T-helper 1 cell (primary cell): Measurements from ENCODE around the gene ZNF18.
"Not testable (repeated sequence)": the region's sequence is repeated elsewhere in the genome, so short reads cannot be mapped to it uniquely, and the experiment has no call there.

Experiments
- DNase-seq, 5 donors: peaks; one replicate each; pipeline ENCODE4 v3.0.0-alpha.2; 2012 to 2020

Gene ZNF18

DNA sequence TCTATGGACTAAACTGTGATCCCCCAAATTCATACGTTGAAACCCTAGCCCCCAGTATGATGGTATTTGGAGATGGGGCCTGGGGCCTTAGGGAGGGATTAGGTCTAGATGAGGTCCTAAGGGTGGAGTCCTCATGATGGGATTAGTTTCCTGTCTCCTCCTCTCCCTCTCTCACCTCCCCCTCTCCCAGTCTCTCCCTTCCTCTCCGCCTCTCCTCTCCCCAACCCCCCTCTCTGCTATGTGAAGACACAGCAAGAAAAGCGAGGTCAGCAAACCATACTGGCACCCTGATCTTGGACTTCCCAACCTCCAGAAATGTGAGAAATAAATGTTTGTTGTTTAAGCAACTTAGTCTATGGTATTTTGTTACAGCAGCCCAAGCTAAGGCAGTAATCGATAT lies 15.4 kb downstream of the ZNF18 start:
- DNase-seq: no peak

DNA sequence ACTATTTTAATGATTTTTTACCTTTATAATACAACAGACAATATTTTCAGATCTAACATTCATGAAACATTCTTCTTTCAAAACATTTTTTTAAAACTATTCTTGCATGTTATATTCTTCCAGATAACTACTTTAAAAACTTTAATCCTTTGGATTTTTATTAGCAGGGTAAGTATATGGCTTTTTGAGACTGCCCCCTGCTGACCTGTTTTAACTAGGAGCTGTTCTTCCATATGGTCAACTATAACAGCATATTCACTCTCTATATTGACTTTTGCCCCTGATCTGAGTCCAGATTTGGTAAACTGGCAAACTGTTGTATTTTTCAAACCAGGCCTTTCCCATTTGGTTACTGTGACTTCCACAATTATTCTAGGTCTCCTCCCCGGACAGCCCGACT lies 16.5 kb downstream of the ZNF18 start:
- DNase-seq: no peak

DNA sequence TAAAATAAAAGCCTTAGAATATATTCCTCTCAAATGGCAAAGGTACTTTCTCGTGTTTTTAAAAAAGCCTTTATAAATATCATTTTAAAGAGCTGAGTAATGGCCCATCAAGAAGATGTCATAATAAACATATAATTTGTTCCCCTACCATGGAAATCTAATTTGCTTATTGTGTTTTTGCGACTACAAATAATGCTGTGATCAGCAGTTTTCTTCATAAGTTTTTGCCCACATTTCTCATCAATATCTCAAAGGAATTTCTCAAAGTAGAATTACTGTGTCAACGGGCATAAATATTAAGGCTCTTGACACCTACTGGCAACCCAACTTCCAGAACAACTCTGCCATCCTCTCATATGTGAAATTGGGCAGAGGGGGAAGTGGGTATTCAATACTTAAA lies 17.5 kb downstream of the ZNF18 start:
- no peak for DNase-seq

GRCh38 chr17:11972741-11973140 lies 24.5 kb downstream of the ZNF18 start:
- not testable (repeated sequence) for DNase-seq

GRCh38 chr17:11969565-11969964 lies 27.7 kb downstream of the ZNF18 start:
- no peak for DNase-seq

- no peak for DNase-seq
These were observed 42.3 kb downstream of the ZNF18 start for GRCh38 chr17:11954936-11955335.

GRCh38 chr17:11953924-11954323 lies 43.4 kb downstream of the ZNF18 start:
- no peak for DNase-seq

GRCh38 chr17:11952610-11953009 lies 44.7 kb downstream of the ZNF18 start:
- DNase-seq: no peak

DNA sequence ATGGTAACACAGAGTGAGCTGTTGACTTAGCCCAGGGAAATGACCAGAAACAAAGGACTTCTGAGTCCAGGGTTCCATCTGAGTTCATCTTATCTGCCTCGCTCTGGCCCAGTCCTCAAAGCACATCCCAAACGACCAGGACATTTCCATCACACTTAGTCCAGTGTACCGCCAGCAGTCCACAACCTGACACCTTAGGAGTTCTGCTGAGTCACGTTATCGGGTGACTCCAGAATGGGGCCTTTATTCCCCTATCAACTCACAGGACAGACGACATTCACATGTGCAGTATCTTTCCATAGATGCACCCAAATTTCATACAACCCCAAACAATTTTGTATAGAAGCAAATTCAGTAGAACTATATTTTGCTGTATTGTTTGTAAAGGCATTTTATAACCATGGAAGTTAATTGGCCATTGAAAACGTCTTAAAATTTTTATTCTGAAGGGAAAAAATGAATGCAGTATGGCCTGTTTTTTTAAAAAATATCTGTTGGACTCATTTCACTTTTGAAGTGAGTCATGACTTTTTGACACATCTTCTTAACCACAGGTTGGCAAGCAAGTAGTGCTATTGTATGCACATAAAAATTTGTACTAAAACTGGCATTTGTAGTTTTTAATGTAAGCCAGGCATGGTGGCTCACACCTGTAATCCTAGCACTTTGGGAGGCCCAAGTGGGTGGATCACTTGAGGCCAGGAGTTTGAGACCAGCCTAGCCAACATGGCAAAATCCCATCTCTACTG lies 46.3 kb downstream of the ZNF18 start:
- DNase-seq: no peak

GRCh38 chr17:11949571-11949970 lies 47.7 kb downstream of the ZNF18 start:
- not testable (repeated sequence) for DNase-seq

GRCh38 chr17:11948789-11949188 lies 48.5 kb downstream of the ZNF18 start:
- DNase-seq: no peak

DNA sequence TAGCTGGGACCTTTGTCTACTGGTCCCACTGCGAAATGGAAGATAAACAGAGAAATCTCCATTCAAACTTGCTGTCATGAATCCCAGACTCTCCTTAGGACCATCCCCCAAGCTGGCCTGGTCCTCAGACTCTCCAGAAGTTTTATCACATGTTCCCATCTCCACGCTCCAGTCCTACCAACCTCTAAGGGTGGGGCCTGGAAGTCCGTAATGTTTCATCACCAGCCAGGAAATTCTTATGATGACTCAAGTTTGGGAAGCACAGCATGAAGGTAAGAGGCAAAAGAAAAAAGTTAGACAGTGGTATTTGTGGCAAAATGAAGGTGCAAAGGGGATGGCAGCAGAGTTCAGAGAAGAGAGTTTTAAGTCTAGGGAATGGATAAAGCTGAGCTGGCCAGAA lies 52.7 kb downstream of the ZNF18 start:
- DNase-seq: no peak

DNA sequence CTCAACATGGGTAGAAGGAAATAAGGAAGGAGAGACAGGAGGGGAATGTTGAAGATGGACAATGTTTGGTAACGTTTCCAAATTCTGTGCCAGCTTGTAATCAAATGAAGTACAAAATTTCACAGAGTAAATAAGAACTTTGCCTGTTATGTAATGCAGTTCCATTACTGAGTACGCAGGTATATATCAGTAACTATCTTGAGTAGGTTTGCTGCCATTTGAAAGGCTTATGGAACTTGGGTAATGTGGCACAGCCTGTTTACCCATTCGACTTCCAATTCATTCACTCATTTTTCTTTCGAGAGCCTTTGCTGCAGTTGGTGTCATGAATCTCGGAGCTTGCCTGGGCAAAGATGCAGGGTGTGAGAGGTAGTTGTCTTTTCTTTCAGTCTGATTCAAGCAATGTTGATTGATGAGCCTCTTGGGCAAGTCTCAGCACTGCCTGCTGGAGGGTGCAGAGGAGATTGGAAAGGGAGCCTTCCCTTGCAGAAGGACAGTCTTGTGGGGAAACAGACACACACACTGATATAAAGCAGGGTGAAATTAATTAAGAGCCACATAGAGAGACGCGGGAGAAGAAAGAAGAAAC lies 53.4 kb downstream of the ZNF18 start:
- no peak for DNase-seq

- not testable (repeated sequence) for DNase-seq
These were observed 54.2 kb downstream of the ZNF18 start for GRCh38 chr17:11943086-11943485.

DNA sequence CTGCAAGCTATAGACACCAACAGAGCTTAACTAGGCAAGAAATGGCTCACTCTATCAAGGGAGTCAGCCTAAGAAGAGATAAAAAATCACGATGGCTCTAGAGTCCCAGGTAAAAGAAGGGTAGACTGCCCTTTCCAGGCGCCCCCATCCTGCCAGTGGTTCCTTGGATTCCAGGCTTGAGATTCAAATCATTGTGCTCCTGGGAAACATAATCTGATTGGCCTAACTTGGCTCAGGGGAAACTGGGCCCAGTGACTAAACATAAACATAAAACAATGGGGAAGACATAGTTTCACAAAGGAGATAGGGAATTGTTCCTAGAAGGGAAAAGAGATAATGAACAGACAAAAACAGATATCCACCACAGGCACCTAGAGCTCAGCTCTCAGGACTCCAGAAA lies 56.4 kb downstream of the ZNF18 start:
- DNase-seq: no peak

DNA sequence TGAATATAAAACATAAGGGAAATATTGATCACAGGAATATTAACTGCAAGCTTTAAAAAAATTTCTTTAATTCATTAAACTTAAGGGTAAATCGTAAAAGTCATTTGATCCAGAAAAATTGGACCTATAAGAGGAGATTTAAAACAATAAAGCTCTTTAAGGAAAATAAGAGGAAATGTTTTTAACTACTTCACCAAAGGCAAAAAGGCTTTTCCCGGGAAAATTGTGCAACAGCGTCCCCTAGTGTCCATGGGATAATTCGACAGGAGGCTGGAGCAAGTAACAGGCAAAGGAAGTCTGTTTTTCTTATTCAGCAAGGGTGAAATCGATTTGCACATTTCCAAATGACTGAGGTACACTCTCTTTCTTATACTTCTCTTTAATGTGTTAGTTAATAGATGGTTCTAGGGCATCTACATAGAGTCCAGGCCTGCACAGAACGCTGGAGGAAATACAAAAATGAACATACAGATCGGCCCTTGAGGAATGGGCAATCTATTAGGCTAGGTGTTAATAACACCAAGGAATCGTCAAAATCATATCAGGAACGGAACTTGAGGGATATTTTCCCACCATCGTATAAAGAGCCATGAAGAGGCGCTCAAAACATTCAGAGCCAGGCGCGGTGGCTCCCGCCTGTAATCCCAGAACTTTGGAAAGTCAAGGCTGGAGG lies 61.4 kb downstream of the ZNF18 start:
- peak in 1 of 5 donors; percentile 8 for DNase-seq

- DNase-seq: no peak
These were observed 64.9 kb downstream of the ZNF18 start for GRCh38 chr17:11932337-11932898.

DNA sequence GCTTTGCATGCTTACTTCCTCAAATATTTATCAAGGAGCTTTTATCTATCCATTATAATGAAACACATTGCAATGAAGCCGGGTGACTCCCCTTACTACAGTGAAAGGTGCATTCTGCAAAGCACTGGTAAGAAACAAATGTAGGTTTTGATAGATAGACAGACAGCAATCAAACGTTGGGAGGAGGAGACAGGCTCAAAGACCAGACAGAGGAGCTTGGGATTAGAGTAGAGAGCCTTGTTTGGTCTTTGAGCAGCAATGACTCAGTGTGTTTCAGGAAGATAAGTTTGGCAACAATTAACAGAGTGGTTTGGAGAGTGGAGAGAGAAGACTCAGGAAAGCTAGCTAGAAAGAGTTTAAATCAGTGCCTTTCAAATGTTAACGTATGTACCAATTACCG lies 68.8 kb downstream of the ZNF18 start:
- no peak for DNase-seq
